Glomerular visceral epithelial cell (primary cell): Measurements from ENCODE around the gene UBR1.

Experiments used
- DNase-seq: peaks from one replicate; pipeline ENCODE4 v3.0.0-alpha.2; 2016; ENCODE audit errors: extremely low spot score

Gene UBR1

GRCh38 chr15:43107751-43108150 is 1.9 kb upstream of the UBR1 start:
- no peak for DNase-seq

- no peak for DNase-seq
These were observed 620 bp upstream of the UBR1 start for GRCh38 chr15:43106486-43106829.

GRCh38 chr15:43105077-43105736 is 631 bp downstream of the UBR1 start:
- DNase-seq, result peak; percentile 22

GRCh38 chr15:43104426-43104825 is 1.4 kb downstream of the UBR1 start:
- no peak for DNase-seq

GRCh38 chr15:43103907-43104306 is 1.9 kb downstream of the UBR1 start:
- no peak for DNase-seq

- no peak for DNase-seq
These were observed 3.7 kb downstream of the UBR1 start for GRCh38 chr15:43102187-43102586.

- no peak for DNase-seq
These were observed 4.9 kb downstream of the UBR1 start for GRCh38 chr15:43100971-43101370.

GRCh38 chr15:43099105-43099845 is 6.6 kb downstream of the UBR1 start:
- DNase-seq, result no peak

- no peak for DNase-seq
These were observed 9.4 kb downstream of the UBR1 start for GRCh38 chr15:43096411-43096810.

GRCh38 chr15:43095708-43096347 is 10.0 kb downstream of the UBR1 start:
- no peak for DNase-seq

GRCh38 chr15:43095243-43095642 is 10.6 kb downstream of the UBR1 start:
- DNase-seq, result no peak

- DNase-seq, result no peak
These were observed 11.3 kb downstream of the UBR1 start for GRCh38 chr15:43094416-43095030.

GRCh38 chr15:43093026-43093425 is 12.8 kb downstream of the UBR1 start:
- DNase-seq, result no peak

GRCh38 chr15:43091859-43092258 is 14.0 kb downstream of the UBR1 start:
- DNase-seq, result no peak

GRCh38 chr15:43086551-43086950 is 19.3 kb downstream of the UBR1 start:
- DNase-seq, result no peak

GRCh38 chr15:43085921-43086320 is 19.9 kb downstream of the UBR1 start:
- DNase-seq, result no peak

GRCh38 chr15:43082509-43082908 is 23.3 kb downstream of the UBR1 start:
- no peak for DNase-seq

- DNase-seq, result no peak
These were observed 24.6 kb downstream of the UBR1 start for GRCh38 chr15:43081283-43081682.

GRCh38 chr15:43071451-43071850 is 34.4 kb downstream of the UBR1 start:
- DNase-seq, result no peak

GRCh38 chr15:43070893-43071292 is 34.9 kb downstream of the UBR1 start:
- no peak for DNase-seq

GRCh38 chr15:43070249-43070648 is 35.6 kb downstream of the UBR1 start:
- no peak for DNase-seq

- no peak for DNase-seq
These were observed 37.9 kb downstream of the UBR1 start for GRCh38 chr15:43067717-43068461.
